H9 (cell line): ENCODE measurements around the gene BMPER. TPM values are rescaled to one million over a fixed set of nuclear protein-coding genes. Genes with fewer than 3 reads are reported as not detected.

Source experiments
- DNase-seq: peaks from one replicate; pipeline ENCODE4 v3.0.0-alpha.2; 2017
- H2AFZ ChIP-seq: one replicate; pipeline ENCODE4 v1.6.1; 2013; ENCODE audit warnings: mild to moderate bottlenecking, low read length, control low read depth, moderate library complexity
- H2AK5ac ChIP-seq: 2 replicates; pipeline ENCODE4 v1.6.1; 2013; ENCODE audit warnings: low read length, control low read depth, mixed read lengths; ENCODE audit not compliant: insufficient read length
- H2BK120ac ChIP-seq: one replicate; pipeline ENCODE4 v1.6.1; 2013; ENCODE audit warnings: low read depth, mild to moderate bottlenecking, low read length, control low read depth, inconsistent platforms; ENCODE audit not compliant: poor library complexity, severe bottlenecking
- H2BK12ac ChIP-seq: 2 replicates; pipeline ENCODE4 v1.6.1; 2013; ENCODE audit warnings: low read length, control low read depth, mixed read lengths, low read depth; ENCODE audit not compliant: insufficient read length
- H2BK15ac ChIP-seq: 2 replicates; pipeline ENCODE4 v1.6.1; 2013; ENCODE audit warnings: low read depth, low read length, control low read depth
- H2BK20ac ChIP-seq: one replicate; pipeline ENCODE4 v1.6.1; 2013; ENCODE audit warnings: low read depth, mild to moderate bottlenecking, low read length, control low read depth, inconsistent platforms; ENCODE audit not compliant: poor library complexity, severe bottlenecking
- H2BK5ac ChIP-seq: 2 replicates; pipeline ENCODE4 v1.6.1; 2013; ENCODE audit warnings: low read length, control low read depth, mixed read lengths; ENCODE audit not compliant: insufficient read length
- H3K14ac ChIP-seq: 2 replicates; pipeline ENCODE4 v1.6.1; 2013; ENCODE audit warnings: low read length, control low read depth; ENCODE audit not compliant: insufficient read depth
- H3K18ac ChIP-seq: 2 replicates; pipeline ENCODE4 v1.6.1; 2013; ENCODE audit warnings: low read depth, mild to moderate bottlenecking, mixed read lengths, low read length, control low read depth; ENCODE audit not compliant: insufficient read length
- H3K23ac ChIP-seq: 2 replicates; pipeline ENCODE4 v1.6.1; 2013; ENCODE audit warnings: low read length, control low read depth, mixed read lengths, low read depth; ENCODE audit not compliant: insufficient read length
- H3K23me2 ChIP-seq: 2 replicates; pipeline ENCODE4 v1.6.1; 2013; ENCODE audit warnings: low read depth, mild to moderate bottlenecking, mixed read lengths, low read length, control low read depth; ENCODE audit not compliant: insufficient read length, poor library complexity, severe bottlenecking
- H3K27ac ChIP-seq: 2 replicates; pipeline ENCODE4 v1.5.1; 2013; ENCODE audit warnings: low read length, control low read depth, mixed read lengths, low read depth; ENCODE audit not compliant: insufficient read length
- H3K27me3 ChIP-seq: 2 replicates; pipeline ENCODE4 v1.6.1; 2013; ENCODE audit warnings: low read length, control low read depth, inconsistent platforms; ENCODE audit not compliant: insufficient read depth
- H3K4ac ChIP-seq: 2 replicates; pipeline ENCODE4 v1.6.1; 2013; ENCODE audit warnings: low read depth, mild to moderate bottlenecking, control low read depth, inconsistent platforms, low read length, moderate library complexity
- H3K4me1 ChIP-seq: 2 replicates; pipeline ENCODE4 v1.6.1; 2013; ENCODE audit warnings: low read length, control low read depth, inconsistent platforms; ENCODE audit not compliant: insufficient read depth
- H3K4me2 ChIP-seq: 2 replicates; pipeline ENCODE4 v1.6.1; 2013; ENCODE audit warnings: low read length, control low read depth, mixed read lengths; ENCODE audit not compliant: insufficient read length, insufficient read depth
- H3K56ac ChIP-seq: 2 replicates; pipeline ENCODE4 v1.6.1; 2013; ENCODE audit warnings: low read depth, mild to moderate bottlenecking, mixed read lengths, low read length, control low read depth; ENCODE audit not compliant: insufficient read length
- H3K79me1 ChIP-seq: 2 replicates; pipeline ENCODE4 v1.6.1; 2013; ENCODE audit warnings: low read depth, mild to moderate bottlenecking, moderate library complexity, low read length, control low read depth, inconsistent platforms; ENCODE audit not compliant: insufficient read depth, poor library complexity, severe bottlenecking
- H3K79me2 ChIP-seq: 2 replicates; pipeline ENCODE4 v1.6.1; 2013; ENCODE audit warnings: low read length, control low read depth, inconsistent platforms; ENCODE audit not compliant: insufficient read depth
- H3K9ac ChIP-seq: 2 replicates; pipeline ENCODE4 v1.6.1; 2013; ENCODE audit warnings: low read length, control low read depth, mixed read lengths; ENCODE audit not compliant: insufficient read length; ENCODE audit errors: extremely low read depth
- H3K9me3 ChIP-seq: one replicate; pipeline ENCODE4 v1.6.1; 2013; ENCODE audit warnings: low read depth, low read length, inconsistent platforms; ENCODE audit not compliant: control insufficient read depth
- H3T11ph ChIP-seq: one replicate; pipeline ENCODE4 v1.6.1; 2013; ENCODE audit warnings: mild to moderate bottlenecking, low read length, control low read depth, inconsistent platforms
- H4K20me1 ChIP-seq: one replicate; pipeline ENCODE4 v1.6.1; 2013; ENCODE audit not compliant: control insufficient read depth, insufficient read length, insufficient read depth
- H4K5ac ChIP-seq: 2 replicates; pipeline ENCODE4 v1.6.1; 2013; ENCODE audit warnings: low read depth, mild to moderate bottlenecking, mixed read lengths, low read length, control low read depth; ENCODE audit not compliant: insufficient read length
- H4K8ac ChIP-seq: replicated peaks from 2 replicates; pipeline ENCODE4 v1.6.1; 2013; ENCODE audit warnings: low read length, control low read depth, mixed read lengths, low read depth; ENCODE audit not compliant: insufficient read length
- H4K91ac ChIP-seq: 2 replicates; pipeline ENCODE4 v1.6.1; 2013; ENCODE audit warnings: low read depth, mild to moderate bottlenecking, moderate library complexity, mixed read lengths, low read length, control low read depth; ENCODE audit not compliant: insufficient read length
- H3K27ac Mint-ChIP-seq, 3 experiments: 2 replicates in 2 of 3; 3 replicates in 1 of 3; pipeline ENCODE4 v1.8.0; 2020 to 2021; ENCODE audit warnings: mixed read lengths in 3 of 3, mild to moderate bottlenecking in 1 of 3, moderate library complexity in 1 of 3
- H3K27me3 Mint-ChIP-seq: 2 replicates; pipeline ENCODE4 v1.8.0; 2021; ENCODE audit warnings: low read depth, mild to moderate bottlenecking, moderate library complexity, mixed read lengths
- H3K36me3 Mint-ChIP-seq, 3 experiments: 2 replicates in 2 of 3; 3 replicates in 1 of 3; pipeline ENCODE4 v1.8.0; 2020 to 2021; ENCODE audit warnings: low read depth in 3 of 3, mixed read lengths in 3 of 3; ENCODE audit not compliant: insufficient read depth in 1 of 3
- H3K4me1 Mint-ChIP-seq, 2 experiments: 2 replicates each; pipeline ENCODE4 v1.8.0; 2020; ENCODE audit warnings: mixed read lengths in 2 of 2
- H3K4me3 Mint-ChIP-seq, 2 experiments: 2 replicates in 1 of 2; 3 replicates in 1 of 2; pipeline ENCODE4 v1.8.0; 2020 to 2021; ENCODE audit warnings: mild to moderate bottlenecking in 2 of 2, mixed read lengths in 2 of 2, moderate library complexity in 1 of 2
- H3K9me3 Mint-ChIP-seq, 2 experiments: 2 replicates in 1 of 2; 3 replicates in 1 of 2; pipeline ENCODE4 v1.8.0; 2020; ENCODE audit warnings: mild to moderate bottlenecking in 2 of 2, mixed read lengths in 2 of 2, moderate library complexity in 1 of 2
- CTCF ChIP-seq: fragments of 200-600 bp; sonication (generic); conservative IDR thresholded peaks from 3 replicates; pipeline ENCODE4 v1.8.0; 2021; ENCODE audit warnings: antibody characterized with exemption, mild to moderate bottlenecking
- WGBS: extraction: QIAGEN DNeasy Blood & Tissue Kit; methylation state at CpG from one replicate; pipeline ENCODE4 v1.1.7; 2013; ENCODE audit warnings: missing lambda C conversion rate, low lambda C conversion rate, mixed read lengths; ENCODE audit not compliant: insufficient read length; ENCODE audit errors: extremely low coverage; 5-methylcytosine and 5-hydroxymethylcytosine counted together
- total RNA-seq: library from RNA; stranded (reverse); gene quantifications from 2 replicates; pipeline ENCODE4 v1.2.1, GENCODE V29; 2021

BMPER gene
- total RNA-seq, 1 experiment from 2014 or later: 0.20 TPM

DNA sequence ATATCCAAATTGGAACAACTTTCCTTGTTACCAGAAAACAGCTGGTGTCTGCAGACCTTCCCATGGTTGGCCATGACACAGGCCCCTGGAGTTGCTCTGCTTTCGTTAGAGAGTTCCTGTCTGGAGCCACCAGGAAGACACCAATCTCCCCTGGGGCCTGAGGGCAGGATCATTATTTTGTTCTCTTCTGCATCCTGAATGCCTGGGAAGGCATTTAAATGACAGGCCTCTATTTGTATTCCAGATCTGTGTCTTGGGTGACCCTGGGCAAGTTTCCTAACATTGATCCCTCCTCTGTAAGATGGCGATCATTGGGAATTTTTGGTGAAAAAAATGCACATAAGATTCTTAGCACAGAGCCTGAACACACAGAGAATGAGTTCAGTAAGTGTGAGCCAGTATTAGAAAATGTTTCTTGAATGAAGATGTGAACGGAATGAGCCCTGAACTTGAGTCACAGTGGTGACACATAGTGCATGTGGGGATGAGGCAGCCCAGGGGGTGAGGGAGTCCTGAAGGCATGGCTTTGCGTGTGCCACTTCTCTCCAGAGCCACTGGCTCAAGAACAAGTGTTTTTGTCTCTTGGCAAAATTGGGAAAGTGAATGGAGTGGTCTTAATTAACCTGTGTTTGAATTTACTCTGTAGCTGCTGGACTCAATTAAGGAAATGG, 28.4 kb downstream of the BMPER start:
- no peak for DNase-seq

More for the DNA sequence above, 28.4 kb downstream of the BMPER start:
- Histone ChIP-seq H4K91ac (no peak overlapping the region), H2BK15ac (no peak overlapping the region), H3K4me1 (no peaks in the 10 kb centered on the region), H3K4me2 (no peak overlapping the region), H3K79me2 (no peaks in the 10 kb centered on the region), H3K9ac (no peak overlapping the region), H2BK12ac (no peak overlapping the region), H3K27ac (no peak overlapping the region), H3K9me3 (no peaks in the 10 kb centered on the region), H3K14ac (no peak overlapping the region), H3K56ac (no peak overlapping the region), H2AFZ (no peak overlapping the region), H3K23ac (no peak overlapping the region), H4K5ac (no peak overlapping the region), H2BK5ac (no peak overlapping the region), H3T11ph (no peak overlapping the region), H2BK20ac (no peak overlapping the region), H2AK5ac (no peak overlapping the region), H3K4ac (no peak overlapping the region), H3K18ac (no peak overlapping the region), H3K27me3 (no peaks in the 10 kb centered on the region), H4K8ac (no peak overlapping the region), H4K20me1 (no peaks in the 10 kb centered on the region), H3K23me2 (no peaks in the 10 kb centered on the region), H2BK120ac (no peak overlapping the region), H3K79me1 (no peaks in the 10 kb centered on the region)
- Mint-ChIP-seq H3K27ac (no peak overlapping the region; a peak in 1 of 7 replicates), H3K27me3 (peaks cover 7% of the 10 kb centered on the region), H3K9me3 (no peaks in the 10 kb centered on the region), H3K4me3 (no peak overlapping the region), H3K36me3 (no peaks in the 10 kb centered on the region), H3K4me1 (peaks cover 13 to 24% of the 10 kb centered on the region in 2 experiments)
- no peak for TF ChIP-seq CTCF
- no CpG with 5 or more reads among the region's 4 CpGs for WGBS
